ENCODE measurements around the gene SH3RF3.

Gene SH3RF3

DNA sequence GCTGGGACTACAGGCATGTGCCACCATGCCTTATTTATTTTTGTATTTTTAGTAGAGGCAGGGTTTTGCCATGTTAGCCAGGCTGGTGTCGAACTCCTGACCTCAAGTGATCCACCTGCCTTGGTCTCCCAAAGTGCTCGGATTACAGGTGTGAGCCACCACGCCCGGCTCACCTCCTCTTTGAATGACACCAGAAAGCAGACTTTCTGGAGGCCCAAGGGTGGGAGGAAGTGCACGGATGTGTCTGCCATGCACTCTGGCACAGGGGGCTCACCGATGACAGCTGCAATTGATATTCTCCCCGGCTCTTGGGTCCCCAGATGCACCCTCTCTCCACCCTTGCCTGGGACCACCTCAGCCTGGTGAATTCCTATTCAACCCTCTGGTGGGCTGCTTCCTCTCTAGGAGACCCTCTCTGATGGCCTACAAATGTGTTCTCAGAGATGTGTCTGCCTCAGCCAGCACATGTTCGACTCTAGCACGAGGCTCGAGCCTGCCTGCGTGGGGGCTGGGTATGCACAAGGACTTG lies 397.5 kb downstream of the SH3RF3 start:
- TF ChIP-seq SPI1 (IDR thresholded peaks at IDR 0.05; ENCODE audit: low read depth, low read length): no peak
- no peak for FAIRE-seq
- no peak for DNase-seq (ENCODE audit: insufficient read length, low spot score)

DNA sequence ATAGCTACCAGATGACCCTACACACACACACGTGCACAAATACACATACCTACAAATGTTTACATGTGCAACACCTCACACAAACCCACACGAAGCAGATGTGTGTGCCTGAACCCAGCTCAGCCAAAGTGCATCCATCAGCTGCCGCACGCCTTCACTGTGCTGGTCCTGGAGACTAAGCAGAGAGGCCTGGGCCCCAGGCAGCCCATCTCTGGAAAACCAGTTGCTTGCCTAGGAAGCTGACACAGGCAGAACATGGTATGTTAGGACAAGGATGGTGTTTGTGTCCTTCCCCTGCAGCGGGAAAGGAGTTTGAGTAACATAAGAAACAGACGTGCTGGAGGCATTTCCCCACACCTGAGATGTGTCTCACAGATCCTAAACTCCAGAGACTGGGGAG lies 398.1 kb downstream of the SH3RF3 start:
- DNase-seq (ENCODE audit: insufficient read length, low spot score): no peak
- no peak for FAIRE-seq
- no peak for TF ChIP-seq PAX5 (IDR thresholded peaks at IDR 0.05; ENCODE audit: insufficient read depth, low read length, severe bottlenecking)
- no peak for TF ChIP-seq TAF1 (IDR thresholded peaks at IDR 0.05; ENCODE audit: low read depth, low read length)
- TF ChIP-seq POU2F2 (IDR thresholded peaks at IDR 0.05; ENCODE audit: low read depth, low read length): no peak
- TF ChIP-seq POLR2A (IDR thresholded peaks at IDR 0.05; ENCODE audit: low read depth, low read length): no peak
- no peak for TF ChIP-seq POLR2AphosphoS5 (IDR thresholded peaks at IDR 0.05; ENCODE audit: low read depth, low read length)
- no peak for TF ChIP-seq SPI1 (IDR thresholded peaks at IDR 0.05; ENCODE audit: low read depth, low read length)

DNA sequence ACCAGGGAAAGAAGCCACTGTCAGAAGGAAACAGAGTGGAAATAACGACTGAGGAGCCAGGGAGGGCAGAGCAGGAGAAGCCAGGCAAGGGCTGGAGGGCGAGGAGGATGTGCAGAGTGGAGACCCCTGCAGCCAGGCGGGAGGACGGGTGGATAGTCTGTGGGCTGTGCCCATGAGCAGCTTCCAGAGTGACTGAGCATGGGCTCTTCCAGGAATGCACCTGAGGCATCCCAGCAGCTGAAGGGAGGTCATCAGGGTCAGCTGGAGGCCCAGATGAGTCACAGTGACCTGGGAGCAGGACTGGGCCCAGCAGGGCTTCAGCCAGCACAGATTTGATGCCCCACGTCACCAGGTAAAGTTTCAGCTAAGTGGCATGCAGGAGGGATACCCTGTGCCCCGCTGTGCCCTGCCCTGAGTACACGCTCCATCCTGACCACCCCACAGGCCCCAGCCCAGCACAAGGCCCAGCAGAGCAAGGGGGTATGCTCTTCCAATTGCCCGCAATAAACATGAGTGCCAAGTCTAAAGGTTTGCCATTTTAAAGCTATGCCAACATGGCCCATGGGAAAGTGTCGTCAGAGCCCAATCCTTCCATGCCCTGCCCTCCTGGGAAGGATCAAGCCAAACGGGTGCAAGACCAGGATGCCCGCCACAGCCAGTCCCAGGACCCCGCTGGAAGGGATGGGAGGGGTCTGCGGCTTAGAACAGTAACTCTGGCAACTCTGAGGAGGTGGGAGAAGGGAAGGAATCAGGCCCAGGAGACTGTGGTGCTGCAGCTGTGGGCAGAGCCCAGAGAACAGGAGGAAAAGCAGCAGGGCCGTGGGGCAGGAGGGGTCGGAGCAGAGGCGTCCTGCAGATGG lies 399.1 kb downstream of the SH3RF3 start:
- DNase-seq (ENCODE audit: insufficient read length, low spot score): no peak
- FAIRE-seq: no peak
- TF ChIP-seq POLR2AphosphoS5 (IDR thresholded peaks at IDR 0.05; ENCODE audit: low read depth, low read length) (no peak), POU2F2 (IDR thresholded peaks at IDR 0.05; ENCODE audit: low read depth, low read length) (no peak), TAF1 (IDR thresholded peaks at IDR 0.05; ENCODE audit: low read depth, low read length) (no peak), SPI1 (IDR thresholded peaks at IDR 0.05; ENCODE audit: low read depth, low read length) (no peak), POLR2A (IDR thresholded peaks at IDR 0.05; ENCODE audit: low read depth, low read length) (no peak), PAX5 (IDR thresholded peaks at IDR 0.05; ENCODE audit: insufficient read depth, low read length, severe bottlenecking) (no peak)

DNA sequence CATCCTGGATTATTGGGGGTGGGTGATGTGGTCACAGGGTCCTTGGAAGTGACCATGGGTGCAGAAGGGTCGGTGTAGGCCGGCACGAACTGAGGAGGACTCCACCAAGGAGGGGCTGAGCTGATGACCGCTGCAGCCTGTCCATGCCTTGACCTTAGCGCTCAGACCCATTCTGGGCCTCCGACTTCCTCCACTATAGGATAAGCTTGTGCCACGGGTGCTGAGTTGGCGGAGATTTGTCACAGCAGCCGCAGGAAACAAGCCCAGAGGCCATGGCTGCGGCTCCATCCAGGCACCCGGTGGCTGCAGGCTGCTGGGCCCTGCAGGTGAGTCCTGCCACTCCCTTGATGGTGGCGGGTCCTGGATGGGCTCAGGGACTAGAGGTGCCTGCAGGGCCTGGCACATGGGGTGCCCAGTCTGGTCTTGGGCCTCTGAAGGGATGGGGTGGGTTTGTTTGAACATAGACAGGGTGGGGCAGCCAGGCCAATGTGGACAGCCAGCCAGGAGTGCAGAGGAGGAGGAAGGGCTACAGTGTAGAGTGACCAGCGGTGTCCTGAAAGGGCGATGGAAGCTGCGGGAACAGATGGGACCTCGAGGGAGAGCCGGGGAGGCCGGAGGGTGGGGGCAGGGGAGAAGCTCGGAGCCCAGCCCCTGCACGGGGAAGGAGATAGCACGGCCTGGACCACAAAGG lies 400.0 kb downstream of the SH3RF3 start:
- FAIRE-seq (no peak), DNase-seq (ENCODE audit: insufficient read length, low spot score) (no peak)
- no peak for TF ChIP-seq POU2F2 (IDR thresholded peaks at IDR 0.05; ENCODE audit: low read depth, low read length)
- TF ChIP-seq SPI1 (IDR thresholded peaks at IDR 0.05; ENCODE audit: low read depth, low read length): no peak
- no peak for TF ChIP-seq PAX5 (IDR thresholded peaks at IDR 0.05; ENCODE audit: insufficient read depth, low read length, severe bottlenecking)
- TF ChIP-seq TAF1 (IDR thresholded peaks at IDR 0.05; ENCODE audit: low read depth, low read length): no peak
- TF ChIP-seq POLR2AphosphoS5 (IDR thresholded peaks at IDR 0.05; ENCODE audit: low read depth, low read length): no peak
- no peak for TF ChIP-seq POLR2A (IDR thresholded peaks at IDR 0.05; ENCODE audit: low read depth, low read length)

DNA sequence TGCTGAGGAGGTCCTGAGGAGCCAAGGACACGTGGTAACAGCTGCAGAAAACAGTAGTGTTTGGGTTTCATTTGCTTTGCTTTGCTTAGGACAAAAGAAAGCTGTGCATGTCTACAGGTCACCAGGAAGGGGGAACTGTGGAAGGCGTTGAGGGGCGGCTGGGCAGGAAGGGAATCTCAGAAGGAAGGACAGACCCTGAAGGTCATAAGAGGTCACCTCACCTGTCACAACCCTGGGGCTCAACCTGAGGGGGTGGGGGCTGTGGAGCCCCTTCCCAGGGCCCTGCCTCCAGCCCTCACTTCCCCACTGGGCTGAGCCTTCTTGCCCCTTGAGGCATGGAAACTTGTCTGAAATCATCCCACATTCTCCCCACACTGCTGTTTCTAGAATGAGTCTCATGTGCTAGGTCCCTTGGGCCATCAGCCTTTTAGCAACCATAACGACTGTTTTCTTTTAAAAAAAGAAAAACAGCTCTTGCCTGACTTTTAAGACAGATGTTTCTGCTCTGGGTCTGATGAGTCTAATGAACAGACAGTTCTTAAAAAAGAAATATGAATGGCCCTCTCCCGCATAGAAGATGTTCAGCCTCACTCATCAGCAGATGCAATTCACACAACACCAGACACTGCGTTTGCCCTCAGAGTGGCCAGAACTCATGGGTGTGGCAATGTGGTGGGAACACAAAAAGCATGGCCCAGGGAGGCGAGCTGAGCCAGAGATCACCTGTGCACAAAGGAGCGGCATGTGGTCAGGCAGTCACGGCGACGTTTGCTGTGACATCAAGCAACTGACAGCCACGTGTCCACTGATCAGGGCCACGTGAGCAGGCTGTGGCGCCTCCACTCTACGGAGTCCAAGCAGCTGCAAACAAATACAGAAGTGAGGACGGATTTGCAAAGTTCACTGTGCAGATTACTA lies 400.8 kb downstream of the SH3RF3 start:
- TF ChIP-seq PAX5 (IDR thresholded peaks at IDR 0.05; ENCODE audit: insufficient read depth, low read length, severe bottlenecking) (no peak), SPI1 (IDR thresholded peaks at IDR 0.05; ENCODE audit: low read depth, low read length) (no peak), TAF1 (IDR thresholded peaks at IDR 0.05; ENCODE audit: low read depth, low read length) (no peak), POLR2AphosphoS5 (IDR thresholded peaks at IDR 0.05; ENCODE audit: low read depth, low read length) (no peak), POU2F2 (IDR thresholded peaks at IDR 0.05; ENCODE audit: low read depth, low read length) (no peak)
- FAIRE-seq: no peak
- DNase-seq (ENCODE audit: insufficient read length, low spot score): no peak

DNA sequence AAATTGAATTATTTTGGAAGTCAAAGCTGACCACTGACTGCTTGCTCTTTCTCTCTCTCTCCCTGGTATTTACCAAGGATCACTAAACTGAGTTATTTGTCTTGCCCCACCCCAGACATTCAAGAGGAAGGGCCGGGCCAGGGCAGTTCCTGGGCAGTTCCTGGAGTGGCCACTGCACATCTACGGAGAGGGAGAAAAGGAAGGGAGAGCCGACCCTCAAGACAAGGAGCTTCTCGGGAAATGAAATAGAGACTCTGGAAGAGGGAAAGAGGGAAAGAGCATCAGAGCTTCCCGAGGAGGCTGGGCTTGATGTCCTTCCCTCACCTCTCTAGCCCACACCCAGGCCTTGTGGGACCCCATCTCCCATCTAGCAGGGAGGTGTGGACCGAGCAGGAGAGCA lies 401.7 kb downstream of the SH3RF3 start:
- FAIRE-seq: no peak

DNA sequence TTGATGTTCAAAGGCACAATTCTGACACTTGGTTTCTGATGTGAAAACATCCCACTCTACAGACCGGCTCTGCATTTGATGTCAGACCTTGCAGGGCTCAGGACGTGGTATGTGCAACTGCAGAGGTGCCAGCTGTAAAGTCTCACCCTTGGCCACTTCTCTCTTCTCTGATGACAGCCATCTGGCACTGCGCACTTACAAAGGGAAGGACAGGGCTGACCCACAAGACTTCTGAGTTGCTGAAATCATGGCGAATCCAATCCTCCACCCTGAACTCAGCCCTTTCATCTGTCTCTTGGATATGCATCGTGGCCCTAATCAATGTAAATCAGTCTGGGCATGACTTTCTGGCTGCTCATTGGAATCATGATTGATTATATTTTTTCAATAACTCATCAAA lies 402.2 kb downstream of the SH3RF3 start:
- DNase-seq (ENCODE audit: insufficient read length, low spot score) (no peak), FAIRE-seq (no peak)
- TF ChIP-seq PAX5 (IDR thresholded peaks at IDR 0.05; ENCODE audit: insufficient read depth, low read length, severe bottlenecking): no peak
- TF ChIP-seq TAF1 (IDR thresholded peaks at IDR 0.05; ENCODE audit: low read depth, low read length): no peak
- no peak for TF ChIP-seq POLR2A (IDR thresholded peaks at IDR 0.05; ENCODE audit: low read depth, low read length)
- no peak for TF ChIP-seq SPI1 (IDR thresholded peaks at IDR 0.05; ENCODE audit: low read depth, low read length)
- TF ChIP-seq POLR2AphosphoS5 (IDR thresholded peaks at IDR 0.05; ENCODE audit: low read depth, low read length): no peak
- no peak for TF ChIP-seq POU2F2 (IDR thresholded peaks at IDR 0.05; ENCODE audit: low read depth, low read length)

More for the DNA sequence above, 401.7 kb downstream of the SH3RF3 start:
- DNase-seq (ENCODE audit: insufficient read length, low spot score): no peak
- TF ChIP-seq TAF1 (IDR thresholded peaks at IDR 0.05; ENCODE audit: low read depth, low read length): no peak
- no peak for TF ChIP-seq POLR2A (IDR thresholded peaks at IDR 0.05; ENCODE audit: low read depth, low read length)
- no peak for TF ChIP-seq POU2F2 (IDR thresholded peaks at IDR 0.05; ENCODE audit: low read depth, low read length)
- TF ChIP-seq SPI1 (IDR thresholded peaks at IDR 0.05; ENCODE audit: low read depth, low read length): no peak
- no peak for TF ChIP-seq POLR2AphosphoS5 (IDR thresholded peaks at IDR 0.05; ENCODE audit: low read depth, low read length)
- TF ChIP-seq PAX5 (IDR thresholded peaks at IDR 0.05; ENCODE audit: insufficient read depth, low read length, severe bottlenecking): no peak

DNA sequence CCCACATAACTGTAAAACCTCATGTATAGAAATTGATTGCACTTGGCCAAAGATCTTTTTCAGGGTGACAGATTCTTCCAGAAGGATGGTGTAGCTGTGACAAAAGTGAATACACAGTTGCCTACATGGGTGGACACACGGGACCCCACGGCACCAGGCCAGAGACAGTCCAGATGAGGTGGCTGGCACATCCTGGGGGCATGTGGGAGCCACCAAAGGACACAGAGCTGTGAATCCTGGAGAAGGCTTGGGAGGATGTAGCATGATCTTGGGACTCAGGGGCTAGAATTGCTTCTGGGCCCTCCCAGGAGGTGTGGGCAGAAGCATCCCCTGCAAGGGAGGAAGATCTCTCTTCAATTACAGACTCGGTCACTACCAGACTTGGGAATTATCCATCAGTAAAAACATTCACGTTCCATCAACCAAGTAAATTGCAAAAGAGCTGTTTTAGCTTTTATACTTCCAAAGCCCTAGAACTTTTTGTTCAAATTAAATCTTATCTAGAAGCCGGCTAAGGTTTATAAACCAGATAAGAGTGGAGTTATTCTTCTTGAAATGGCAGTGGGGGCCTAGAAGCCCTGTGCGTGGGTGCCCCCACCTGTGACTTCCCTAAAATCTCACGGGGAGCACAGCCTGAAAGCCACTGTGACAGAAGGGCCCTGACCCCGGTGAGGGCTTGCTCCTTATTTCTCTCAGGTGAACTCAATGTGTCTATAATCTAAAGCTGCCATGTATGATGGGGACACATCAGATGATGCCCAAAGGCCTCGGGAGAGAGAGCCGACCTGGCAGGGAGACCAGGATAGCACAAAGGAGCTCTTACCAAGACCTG lies 403.1 kb downstream of the SH3RF3 start:
- DNase-seq (ENCODE audit: insufficient read length, low spot score) (no peak), FAIRE-seq (no peak)
- TF ChIP-seq POU2F2 (IDR thresholded peaks at IDR 0.05; ENCODE audit: low read depth, low read length) (no peak), PAX5 (IDR thresholded peaks at IDR 0.05; ENCODE audit: insufficient read depth, low read length, severe bottlenecking) (no peak)
